Stimulated activated naive CD8-positive, alpha-beta T cell treated with anti-CD3 and anti-CD28 coated beads, Interleukin-15, Interleukin-2, amounts not matched to agents 100 ng/mL and 50 ng/mL, for 24 hours (primary cell): ENCODE measurements around the gene ALDH1A1.

Experiments
- H3K27ac Mint-ChIP-seq: one replicate; pipeline ENCODE4 v1.8.0; 2021; ENCODE audit warnings: mild to moderate bottlenecking, mixed read lengths
- H3K27me3 Mint-ChIP-seq: one replicate; pipeline ENCODE4 v1.8.0; 2021; ENCODE audit warnings: mixed read lengths
- H3K36me3 Mint-ChIP-seq: one replicate; pipeline ENCODE4 v1.8.0; 2021; ENCODE audit warnings: low read depth, mixed read lengths
- H3K4me1 Mint-ChIP-seq: one replicate; pipeline ENCODE4 v1.8.0; 2021; ENCODE audit warnings: low read depth, mixed read lengths
- H3K4me3 Mint-ChIP-seq: one replicate; pipeline ENCODE4 v1.8.0; 2021; ENCODE audit warnings: mild to moderate bottlenecking, mixed read lengths
- H3K9me3 Mint-ChIP-seq: one replicate; pipeline ENCODE4 v1.8.0; 2021; ENCODE audit warnings: mixed read lengths

Gene ALDH1A1

GRCh38 chr9:72952914-72953313 is at the start of gene ALDH1A1:
TSS of gene ALDH1A1 (minus strand) at chr9:72953053. CDS start at chr9:72953000, 53 bp downstream.
- no peak within 1 kb of the TSS for H3K27ac Mint-ChIP-seq
- H3K4me3 Mint-ChIP-seq: no peak within 1 kb of the TSS
- peaks cover 40% of the 10 kb centered on the region for H3K27me3 Mint-ChIP-seq

DNA sequence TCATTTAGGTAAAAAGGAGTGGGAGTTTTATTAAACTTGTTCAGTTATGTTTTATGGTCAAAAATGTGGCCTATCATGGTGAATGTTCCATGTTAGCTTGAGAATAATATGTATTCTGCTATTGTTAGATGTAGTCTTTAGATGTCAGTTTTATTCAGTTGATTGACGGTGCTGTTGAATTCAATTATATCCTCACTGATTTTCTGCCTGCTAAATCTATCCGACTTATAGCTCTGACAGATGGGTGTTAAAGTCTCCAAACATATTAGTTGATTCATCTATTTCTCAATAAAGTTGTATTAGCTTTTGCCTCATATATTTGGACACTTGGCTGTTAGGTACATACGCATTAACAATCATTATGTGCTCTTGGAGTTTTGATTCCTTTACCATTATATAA is 49.0 kb upstream of the ALDH1A1 start:
- Mint-ChIP-seq H3K9me3 (no peaks in the 10 kb centered on the region), H3K27me3 (peaks cover under 1% of the 10 kb centered on the region), H3K4me1 (no peaks in the 10 kb centered on the region), H3K27ac (no peak overlapping the region), H3K36me3 (no peaks in the 10 kb centered on the region), H3K4me3 (no peak overlapping the region)

More at GRCh38 chr9:72952914-72953313, at the start of gene ALDH1A1:
- Mint-ChIP-seq H3K9me3 (no peaks in the 10 kb centered on the region), H3K36me3 (no peaks in the 10 kb centered on the region), H3K4me1 (peaks cover 14% of the 10 kb centered on the region)

DNA sequence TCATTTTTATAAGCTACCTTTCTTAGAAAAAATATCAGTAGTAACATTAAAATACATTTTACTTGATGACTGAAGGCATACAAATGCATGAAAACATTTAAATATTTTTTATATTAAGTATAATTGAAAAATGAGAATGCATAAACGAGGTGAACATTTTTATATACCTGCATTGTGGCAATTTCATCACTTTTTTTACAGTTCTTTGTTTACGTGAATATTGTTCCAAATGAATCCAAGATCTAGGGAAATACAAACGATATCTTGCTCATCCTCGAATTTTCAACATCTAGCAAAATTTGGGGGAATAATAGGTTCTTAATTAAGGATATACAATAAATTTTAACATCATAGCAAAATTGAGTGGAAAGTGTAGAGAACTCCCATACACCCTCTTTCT is 45.5 kb upstream of the ALDH1A1 start:
- H3K27me3 Mint-ChIP-seq: peaks cover 8% of the 10 kb centered on the region

GRCh38 chr9:72997387-72997995 is 44.6 kb upstream of the ALDH1A1 start:
- Mint-ChIP-seq H3K27me3 (peaks cover 11% of the 10 kb centered on the region), H3K4me3 (no peak overlapping the region), H3K4me1 (no peaks in the 10 kb centered on the region)

More for the DNA sequence above, 45.5 kb upstream of the ALDH1A1 start:
- Mint-ChIP-seq H3K27ac (no peak overlapping the region), H3K9me3 (no peaks in the 10 kb centered on the region), H3K4me3 (no peak overlapping the region), H3K36me3 (no peaks in the 10 kb centered on the region), H3K4me1 (no peaks in the 10 kb centered on the region)

DNA sequence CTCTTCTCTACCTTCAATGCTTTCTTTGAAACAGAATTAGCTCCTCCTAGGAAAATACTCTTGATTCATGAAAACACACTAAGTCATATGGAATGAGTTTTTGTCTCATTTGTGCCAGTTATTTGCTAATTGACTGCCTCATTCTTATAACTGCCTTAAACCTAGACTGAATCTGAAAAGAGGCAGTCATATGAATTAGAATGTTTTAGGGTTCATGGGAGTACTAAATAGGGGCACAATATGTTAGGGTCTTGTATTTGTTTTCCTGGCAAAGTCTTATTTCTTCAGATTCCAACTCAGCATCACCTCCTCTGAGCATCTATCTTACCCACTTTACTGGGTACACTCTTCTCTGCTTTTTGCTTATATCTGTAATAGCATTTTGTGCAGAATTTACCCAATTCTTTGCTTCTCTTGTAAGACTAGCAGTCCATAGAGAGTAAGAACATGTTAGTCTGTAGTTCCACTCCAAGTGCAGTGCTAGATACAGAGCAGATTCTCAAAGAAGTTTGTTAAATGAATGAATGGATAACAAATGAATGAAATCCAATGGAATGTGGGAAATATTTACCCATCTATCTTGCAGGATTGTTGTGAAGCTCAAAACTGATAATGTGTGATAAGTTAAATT is 43.9 kb upstream of the ALDH1A1 start:
- H3K4me1 Mint-ChIP-seq: no peaks in the 10 kb centered on the region
- H3K36me3 Mint-ChIP-seq: no peaks in the 10 kb centered on the region
- H3K27ac Mint-ChIP-seq: no peak overlapping the region
- H3K4me3 Mint-ChIP-seq: no peak overlapping the region
- H3K9me3 Mint-ChIP-seq: no peaks in the 10 kb centered on the region
- H3K27me3 Mint-ChIP-seq: peaks cover 13% of the 10 kb centered on the region

More at GRCh38 chr9:72997387-72997995, 44.6 kb upstream of the ALDH1A1 start:
- Mint-ChIP-seq H3K36me3 (no peaks in the 10 kb centered on the region), H3K27ac (no peak overlapping the region), H3K9me3 (no peaks in the 10 kb centered on the region)

DNA sequence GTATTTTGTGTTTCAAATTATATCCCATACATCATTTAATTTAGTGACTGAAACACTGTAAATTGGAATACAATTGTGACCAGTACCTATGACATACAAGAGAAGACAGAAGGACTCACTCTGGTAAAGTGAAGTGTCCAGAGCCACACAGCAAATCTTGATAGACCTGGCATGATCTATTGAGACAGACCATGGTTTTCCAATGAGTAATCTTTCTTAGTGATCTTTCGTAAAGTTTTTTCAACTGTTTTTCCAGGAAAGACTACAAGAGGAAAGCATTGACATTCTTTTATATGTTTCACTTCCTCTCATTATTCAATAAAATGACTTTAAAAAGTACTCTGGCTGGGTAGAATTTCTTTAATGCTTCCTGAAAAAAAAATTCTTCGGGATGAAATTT is 43.3 kb upstream of the ALDH1A1 start:
- H3K27me3 Mint-ChIP-seq: peaks cover 13% of the 10 kb centered on the region
- H3K27ac Mint-ChIP-seq: no peak overlapping the region

GRCh38 chr9:72995131-72996024 is 42.5 kb upstream of the ALDH1A1 start:
- no peak overlapping the region for H3K4me3 Mint-ChIP-seq
- H3K36me3 Mint-ChIP-seq: no peaks in the 10 kb centered on the region
- peaks cover 13% of the 10 kb centered on the region for H3K27me3 Mint-ChIP-seq
- no peaks in the 10 kb centered on the region for H3K4me1 Mint-ChIP-seq
- H3K9me3 Mint-ChIP-seq: no peaks in the 10 kb centered on the region
- no peak overlapping the region for H3K27ac Mint-ChIP-seq

More for the DNA sequence above, 43.3 kb upstream of the ALDH1A1 start:
- H3K4me3 Mint-ChIP-seq: no peak overlapping the region
- H3K36me3 Mint-ChIP-seq: no peaks in the 10 kb centered on the region
- no peaks in the 10 kb centered on the region for H3K4me1 Mint-ChIP-seq
- H3K9me3 Mint-ChIP-seq: no peaks in the 10 kb centered on the region

GRCh38 chr9:72991772-72992171 is 38.9 kb upstream of the ALDH1A1 start:
- H3K4me1 Mint-ChIP-seq: no peaks in the 10 kb centered on the region
- H3K36me3 Mint-ChIP-seq: no peaks in the 10 kb centered on the region
- H3K27me3 Mint-ChIP-seq: peaks cover 13% of the 10 kb centered on the region
- no peak overlapping the region for H3K27ac Mint-ChIP-seq
- H3K9me3 Mint-ChIP-seq: no peaks in the 10 kb centered on the region
- H3K4me3 Mint-ChIP-seq: no peak overlapping the region

DNA sequence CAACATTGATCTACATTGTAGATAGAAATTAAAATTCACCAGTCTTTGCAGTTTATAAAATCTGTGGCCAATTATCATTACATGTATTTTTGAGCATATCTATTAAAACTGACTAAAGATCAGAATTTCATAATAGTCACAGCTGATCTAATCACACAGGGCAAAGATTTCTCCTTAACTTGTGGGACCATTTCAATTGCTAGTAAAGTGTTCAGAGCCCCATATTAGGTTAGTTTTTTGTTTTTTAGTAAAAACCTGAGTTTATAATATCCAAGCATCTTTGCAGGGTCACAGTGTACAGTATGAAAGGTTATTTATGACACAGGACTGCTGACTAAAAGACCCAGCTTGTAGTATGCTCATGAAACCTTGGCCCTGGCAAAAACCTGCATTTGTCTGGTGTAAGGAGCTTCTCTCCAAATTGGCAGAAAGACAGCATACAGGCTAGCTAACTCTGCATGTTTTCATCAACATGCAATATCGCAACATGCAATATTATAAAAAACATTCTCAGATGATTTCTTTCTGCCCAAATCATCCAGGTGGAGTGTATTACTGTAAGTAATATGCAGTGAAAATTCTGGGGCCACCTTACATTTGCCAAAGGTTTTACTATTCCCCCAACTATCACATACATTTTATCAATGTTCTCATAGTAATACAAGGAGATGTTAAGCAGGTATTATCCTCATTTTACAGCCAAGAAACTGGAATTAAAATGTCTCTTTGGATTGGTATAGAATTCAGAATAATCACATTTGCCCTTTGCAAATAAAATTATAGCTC is 37.7 kb upstream of the ALDH1A1 start:
- Mint-ChIP-seq H3K4me1 (no peaks in the 10 kb centered on the region), H3K4me3 (no peak overlapping the region)

DNA sequence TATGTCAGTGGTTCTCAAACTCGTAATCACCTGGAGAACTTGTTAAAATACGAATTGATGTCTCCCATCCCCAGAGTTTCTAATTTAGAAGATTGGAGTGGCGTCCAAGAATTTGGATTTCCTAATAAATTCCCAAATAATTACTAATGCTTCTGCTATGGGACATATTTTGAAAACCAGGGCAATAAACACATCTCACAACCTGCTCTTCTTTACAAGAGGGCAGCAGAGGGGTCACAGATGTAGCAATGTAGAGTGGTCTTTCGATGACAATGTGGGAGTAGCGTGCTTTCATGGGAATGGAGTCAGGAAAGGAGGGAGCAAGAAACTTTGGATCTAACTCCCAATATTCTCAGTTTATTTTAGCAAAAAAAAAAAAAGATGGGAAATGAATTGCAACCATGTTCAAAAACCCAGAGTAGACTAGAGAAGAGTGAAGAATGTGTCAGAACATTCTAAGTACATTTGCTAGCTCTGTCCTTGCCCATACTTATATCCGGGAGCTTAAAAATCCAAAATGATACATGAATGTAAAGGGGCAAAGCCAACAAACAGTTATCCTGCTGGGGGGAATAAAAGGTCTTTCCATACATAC is 33.8 kb upstream of the ALDH1A1 start:
- no peaks in the 10 kb centered on the region for H3K4me1 Mint-ChIP-seq
- H3K27ac Mint-ChIP-seq: no peak overlapping the region
- H3K27me3 Mint-ChIP-seq: peaks cover 3% of the 10 kb centered on the region
- H3K9me3 Mint-ChIP-seq: no peaks in the 10 kb centered on the region
- H3K36me3 Mint-ChIP-seq: no peaks in the 10 kb centered on the region
- no peak overlapping the region for H3K4me3 Mint-ChIP-seq

More for the DNA sequence above, 37.7 kb upstream of the ALDH1A1 start:
- H3K27me3 Mint-ChIP-seq: peaks cover 13% of the 10 kb centered on the region
- no peaks in the 10 kb centered on the region for H3K36me3 Mint-ChIP-seq
- H3K27ac Mint-ChIP-seq: no peak overlapping the region
- H3K9me3 Mint-ChIP-seq: no peaks in the 10 kb centered on the region

GRCh38 chr9:72985746-72986145 is 32.9 kb upstream of the ALDH1A1 start:
- Mint-ChIP-seq H3K27ac (no peak overlapping the region), H3K4me1 (no peaks in the 10 kb centered on the region), H3K36me3 (no peaks in the 10 kb centered on the region), H3K27me3 (peaks cover 3% of the 10 kb centered on the region), H3K9me3 (no peaks in the 10 kb centered on the region), H3K4me3 (no peak overlapping the region)

DNA sequence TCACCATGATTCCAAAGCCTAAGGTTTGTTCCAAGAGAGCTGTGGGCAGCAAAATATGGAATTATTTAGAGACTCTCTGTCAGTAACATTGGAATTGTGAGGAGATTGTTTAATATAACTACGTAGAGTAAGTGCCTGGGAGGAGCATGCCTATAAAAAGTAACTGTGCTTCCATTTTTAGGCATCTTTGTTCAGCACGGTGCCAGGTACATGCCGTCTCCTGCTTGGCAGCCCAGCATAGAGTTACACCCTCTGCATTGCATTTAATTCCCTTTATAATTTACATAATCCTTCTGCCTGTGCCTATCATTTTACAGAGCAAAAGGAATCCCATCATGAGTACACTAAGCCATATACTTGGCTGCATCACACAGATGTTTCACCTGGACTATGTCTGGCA is 32.1 kb upstream of the ALDH1A1 start:
- Mint-ChIP-seq H3K9me3 (no peaks in the 10 kb centered on the region), H3K4me1 (no peaks in the 10 kb centered on the region), H3K36me3 (no peaks in the 10 kb centered on the region), H3K4me3 (no peak overlapping the region), H3K27me3 (peaks cover 3% of the 10 kb centered on the region), H3K27ac (no peak overlapping the region)

DNA sequence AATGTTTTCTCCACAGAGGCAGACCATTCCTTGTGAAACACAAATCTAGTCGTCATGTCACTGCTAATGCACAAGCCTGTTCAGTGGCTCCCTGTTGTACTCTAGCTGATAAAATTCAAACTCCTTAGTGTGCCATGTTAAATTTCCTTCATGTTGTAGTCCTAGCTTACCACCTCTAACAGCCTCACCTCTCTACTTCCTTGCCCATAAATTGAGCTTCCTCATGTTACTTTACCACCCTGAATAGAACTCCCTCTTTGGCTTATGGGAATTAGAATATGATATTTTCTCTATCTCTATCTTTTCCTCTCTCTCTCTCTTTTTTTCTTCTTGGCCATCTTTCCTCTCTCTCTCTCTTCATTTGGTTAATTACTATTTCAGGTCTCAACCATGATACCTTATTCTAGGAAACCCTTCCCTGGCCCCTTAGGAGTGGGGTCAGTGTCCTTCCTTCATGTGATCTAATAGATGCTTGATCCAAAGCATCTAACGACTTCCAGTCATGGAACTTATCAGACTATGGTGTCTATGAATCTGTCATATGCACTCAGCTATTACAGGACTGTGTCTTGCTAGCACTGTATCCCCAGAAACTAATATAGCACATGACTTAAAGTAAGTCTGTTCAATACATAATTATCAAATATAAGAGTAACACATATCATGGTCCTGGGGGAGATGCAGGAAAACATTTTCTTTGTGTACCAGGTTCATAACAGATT is 31.5 kb upstream of the ALDH1A1 start:
- H3K4me3 Mint-ChIP-seq: no peak overlapping the region

More for the DNA sequence above, 31.5 kb upstream of the ALDH1A1 start:
- Mint-ChIP-seq H3K27me3 (peaks cover 3% of the 10 kb centered on the region), H3K36me3 (no peaks in the 10 kb centered on the region), H3K4me1 (no peaks in the 10 kb centered on the region), H3K27ac (no peak overlapping the region), H3K9me3 (no peaks in the 10 kb centered on the region)
